Glutamatergic neuron (in vitro differentiated cells): Measurements from ENCODE around the gene MBP. TPM values are rescaled to one million over a fixed set of nuclear protein-coding genes. Genes with fewer than 3 reads are reported as not detected.

ENCODE experiments used
- DNase-seq: peaks from one replicate; pipeline ENCODE4 v3.0.0; 2022
- H3K27ac Mint-ChIP-seq: one replicate; pipeline ENCODE4 v1.8.0; 2020; ENCODE audit warnings: mild to moderate bottlenecking, mixed read lengths, inconsistent platforms; ENCODE audit not compliant: unreplicated experiment
- H3K27me3 Mint-ChIP-seq: one replicate; pipeline ENCODE4 v1.8.0; 2020; ENCODE audit warnings: mild to moderate bottlenecking, moderate library complexity, mixed read lengths, inconsistent platforms; ENCODE audit not compliant: unreplicated experiment
- H3K36me3 Mint-ChIP-seq: one replicate; pipeline ENCODE4 v1.8.0; 2020; ENCODE audit warnings: mild to moderate bottlenecking, mixed read lengths, inconsistent platforms; ENCODE audit not compliant: unreplicated experiment
- H3K4me1 Mint-ChIP-seq: one replicate; pipeline ENCODE4 v1.8.0; 2020; ENCODE audit warnings: mild to moderate bottlenecking, low read depth, mixed read lengths, inconsistent platforms; ENCODE audit not compliant: unreplicated experiment
- H3K4me3 Mint-ChIP-seq: one replicate; pipeline ENCODE4 v1.8.0; 2020; ENCODE audit warnings: mild to moderate bottlenecking, mixed read lengths, inconsistent platforms; ENCODE audit not compliant: unreplicated experiment
- H3K9me3 Mint-ChIP-seq: one replicate; pipeline ENCODE4 v1.8.0; 2020; ENCODE audit warnings: mild to moderate bottlenecking, moderate library complexity, mixed read lengths, inconsistent platforms; ENCODE audit not compliant: unreplicated experiment
- total RNA-seq: library from RNA; stranded (reverse); fragmentation: NEBNext Ultra II Directional; extraction: Animal tissue kit (Norgen Biotek cat#: 25700); gene quantifications from one replicate; pipeline ENCODE4 v1.2.1, GENCODE V29; 2021; ENCODE audit not compliant: unreplicated experiment
- TF ChIP-seq, protein P1 (sequence below): fragments of 200-600 bp; sonication (generic); IDR thresholded peaks from one replicate; pipeline ENCODE4 v1.5.0; 2021; ENCODE audit not compliant: partially characterized antibody, unreplicated experiment

The MBP gene
- total RNA-seq, 1 donor from 2014 or later = 82.6 TPM

DNA sequence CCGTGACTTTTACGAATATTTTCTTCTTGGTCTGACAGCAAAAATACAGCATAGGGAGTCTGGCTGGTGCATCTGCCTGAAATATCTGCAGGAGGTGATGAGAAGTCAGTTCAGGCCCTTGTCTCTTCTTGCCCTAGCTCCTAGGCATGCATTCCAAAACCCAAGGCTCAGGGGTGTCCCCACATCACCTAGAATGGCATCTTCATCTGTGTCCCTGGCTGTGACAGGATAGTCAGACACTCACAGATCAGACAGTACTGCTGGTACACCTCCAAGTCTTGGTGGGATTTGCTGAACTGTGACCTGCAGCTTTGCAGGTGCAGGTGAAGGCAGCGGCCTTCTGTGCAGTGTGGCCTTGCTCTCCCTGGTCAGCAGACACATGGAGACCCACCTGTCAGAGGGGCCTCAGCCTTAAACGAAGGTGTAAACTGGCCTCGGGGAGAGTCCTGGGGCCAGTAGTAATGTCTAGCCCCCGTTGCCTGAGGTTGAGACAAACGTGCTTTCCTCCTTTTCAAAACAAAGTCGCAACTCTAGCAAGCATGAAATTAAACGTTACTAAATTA lies 42.8 kb downstream of the MBP start:
- H3K9me3 Mint-ChIP-seq = peaks cover 13% of the 10 kb centered on the region
- peaks cover 5% of the 10 kb centered on the region for H3K27me3 Mint-ChIP-seq
- no peaks in the 10 kb centered on the region for H3K36me3 Mint-ChIP-seq
- TF ChIP-seq, protein P1, sequence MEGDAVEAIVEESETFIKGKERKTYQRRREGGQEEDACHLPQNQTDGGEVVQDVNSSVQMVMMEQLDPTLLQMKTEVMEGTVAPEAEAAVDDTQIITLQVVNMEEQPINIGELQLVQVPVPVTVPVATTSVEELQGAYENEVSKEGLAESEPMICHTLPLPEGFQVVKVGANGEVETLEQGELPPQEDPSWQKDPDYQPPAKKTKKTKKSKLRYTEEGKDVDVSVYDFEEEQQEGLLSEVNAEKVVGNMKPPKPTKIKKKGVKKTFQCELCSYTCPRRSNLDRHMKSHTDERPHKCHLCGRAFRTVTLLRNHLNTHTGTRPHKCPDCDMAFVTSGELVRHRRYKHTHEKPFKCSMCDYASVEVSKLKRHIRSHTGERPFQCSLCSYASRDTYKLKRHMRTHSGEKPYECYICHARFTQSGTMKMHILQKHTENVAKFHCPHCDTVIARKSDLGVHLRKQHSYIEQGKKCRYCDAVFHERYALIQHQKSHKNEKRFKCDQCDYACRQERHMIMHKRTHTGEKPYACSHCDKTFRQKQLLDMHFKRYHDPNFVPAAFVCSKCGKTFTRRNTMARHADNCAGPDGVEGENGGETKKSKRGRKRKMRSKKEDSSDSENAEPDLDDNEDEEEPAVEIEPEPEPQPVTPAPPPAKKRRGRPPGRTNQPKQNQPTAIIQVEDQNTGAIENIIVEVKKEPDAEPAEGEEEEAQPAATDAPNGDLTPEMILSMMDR = no peak
- H3K27ac Mint-ChIP-seq = peak overlapping the region; percentile 68
- DNase-seq = no peak
- no peak overlapping the region for H3K4me3 Mint-ChIP-seq
- H3K4me1 Mint-ChIP-seq = peaks cover 50% of the 10 kb centered on the region

DNA sequence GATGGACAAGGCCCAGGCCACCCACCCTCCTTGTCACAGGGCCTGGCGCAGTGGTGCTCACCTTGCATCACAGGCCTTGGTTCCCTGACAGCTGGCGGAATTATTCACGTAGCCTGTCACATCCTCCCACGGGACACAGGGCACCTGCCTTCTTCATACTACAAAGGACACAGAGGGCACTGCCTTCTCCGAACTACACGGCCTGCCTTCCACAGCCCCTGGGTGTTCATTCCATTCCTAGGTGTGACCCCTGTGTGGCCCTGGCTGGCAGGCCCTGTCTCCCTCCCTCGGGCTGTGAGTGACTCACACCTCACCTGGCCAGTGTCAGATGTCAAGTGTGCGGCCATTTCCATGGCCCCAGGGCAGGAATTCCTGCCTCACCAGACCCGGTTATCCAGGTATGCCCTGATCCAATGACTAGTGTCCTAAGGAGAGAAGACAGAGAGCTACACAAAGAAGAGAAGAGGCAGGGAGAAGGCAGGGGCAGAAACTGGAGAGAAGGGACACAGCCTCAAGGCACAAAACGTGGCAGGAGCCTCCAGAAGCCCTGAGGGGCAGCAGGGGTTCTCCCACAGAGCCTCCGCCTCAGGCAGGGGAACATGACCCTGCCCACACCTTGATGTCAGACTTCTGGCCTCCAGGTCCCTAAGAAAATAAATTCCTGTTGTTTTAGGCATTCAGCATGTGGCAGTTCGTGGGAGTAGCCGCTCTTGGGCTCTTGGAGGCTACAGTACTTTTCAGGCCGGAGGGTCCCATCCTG lies 43.4 kb downstream of the MBP start:
- H3K9me3 Mint-ChIP-seq = peaks cover 17% of the 10 kb centered on the region
- no peak for DNase-seq
- TF ChIP-seq, protein P1 = no peak
- no peaks in the 10 kb centered on the region for H3K36me3 Mint-ChIP-seq
- H3K27me3 Mint-ChIP-seq = peaks cover 8% of the 10 kb centered on the region
- peak overlapping the region; percentile 79 for H3K27ac Mint-ChIP-seq
- H3K4me3 Mint-ChIP-seq = peak overlapping the region; percentile 47
- H3K4me1 Mint-ChIP-seq = peaks cover 52% of the 10 kb centered on the region

DNA sequence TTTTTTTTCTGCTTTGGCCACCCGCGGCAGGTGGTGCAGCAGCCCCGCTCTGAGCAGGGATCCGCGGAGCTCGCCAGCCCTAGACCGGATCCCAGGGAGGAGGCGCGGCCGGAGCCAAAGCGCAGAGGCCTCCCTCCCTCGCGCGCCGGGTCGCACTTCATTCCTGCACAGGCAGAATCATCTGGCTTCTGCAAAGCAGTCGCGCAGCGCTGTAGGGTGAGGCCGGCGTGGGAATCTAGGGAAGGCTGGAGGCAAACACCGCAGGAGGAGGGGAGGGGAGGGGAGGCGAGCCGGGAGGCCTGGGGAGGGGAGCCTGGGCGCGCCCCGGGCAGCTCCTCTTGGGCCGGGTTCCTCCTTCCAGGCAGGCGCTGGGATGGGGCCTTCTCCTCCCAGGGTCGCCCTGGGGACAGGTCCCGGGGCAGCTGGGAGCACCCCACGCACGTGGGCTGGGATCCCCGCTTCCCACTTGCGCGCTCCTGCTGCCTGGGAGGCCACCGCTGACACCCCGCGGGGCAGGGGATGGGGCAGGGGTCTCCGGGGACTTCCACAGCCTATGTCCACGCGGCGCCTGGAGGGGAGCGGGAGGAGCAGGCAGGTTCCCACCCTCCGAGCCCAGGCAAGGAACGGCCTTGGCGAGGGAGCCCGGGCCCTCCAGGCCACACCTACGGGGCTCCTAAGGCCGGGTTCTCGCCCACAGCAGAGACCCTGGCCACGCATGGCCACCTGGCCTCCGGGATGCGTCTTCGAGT lies 45.0 kb downstream of the MBP start:
- peak; percentile 71 for DNase-seq
- TF ChIP-seq, protein P1 = no peak
- Mint-ChIP-seq H3K4me3 (peak overlapping the region; percentile 67), H3K4me1 (peaks cover 52% of the 10 kb centered on the region), H3K9me3 (peaks cover 17% of the 10 kb centered on the region), H3K27me3 (peaks cover 11% of the 10 kb centered on the region), H3K36me3 (no peaks in the 10 kb centered on the region), H3K27ac (peak overlapping the region; percentile 76)

DNA sequence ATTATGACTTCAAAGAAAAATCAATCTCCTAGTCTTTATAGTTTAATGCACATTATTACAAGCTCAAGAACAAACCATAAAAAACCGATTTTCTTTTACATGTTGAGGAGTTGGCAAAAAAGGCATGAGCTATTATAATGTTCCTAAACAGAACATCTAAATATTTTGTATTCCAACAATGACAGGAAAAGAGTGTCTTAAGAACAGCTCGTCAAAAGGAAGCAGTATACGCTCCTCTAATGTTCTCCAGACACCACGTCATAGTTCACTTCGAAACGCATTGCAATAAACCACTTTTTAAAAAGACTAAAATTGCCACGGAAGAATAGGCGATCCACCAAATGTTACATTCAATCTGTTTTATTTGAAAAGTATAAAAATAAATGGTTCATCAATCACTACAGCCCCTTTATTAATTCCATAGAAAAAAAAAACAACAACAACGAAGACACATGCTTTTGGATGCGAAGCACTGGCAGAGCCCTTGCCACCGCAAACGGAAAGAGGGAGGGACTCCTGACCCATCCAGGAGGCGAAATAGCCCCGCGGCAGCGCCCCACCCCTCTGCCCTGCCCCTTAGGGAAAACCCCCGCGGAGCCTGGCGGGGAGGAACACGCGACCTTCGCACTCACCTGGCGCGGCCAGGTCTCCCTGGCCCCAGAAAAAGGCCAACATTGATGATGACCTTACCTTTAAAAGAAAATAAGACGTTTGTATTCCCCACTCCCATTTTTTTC lies 45.8 kb downstream of the MBP start:
- DNase-seq = peak; percentile 59
- TF ChIP-seq, protein P1 = no peak
- peaks cover 11% of the 10 kb centered on the region for H3K27me3 Mint-ChIP-seq
- peaks cover 17% of the 10 kb centered on the region for H3K9me3 Mint-ChIP-seq
- H3K36me3 Mint-ChIP-seq = no peaks in the 10 kb centered on the region
- peak overlapping the region; percentile 67 for H3K4me3 Mint-ChIP-seq
- H3K4me1 Mint-ChIP-seq = peaks cover 51% of the 10 kb centered on the region
- H3K27ac Mint-ChIP-seq = peak overlapping the region; percentile 76
